MM.1S (cell line): ENCODE measurements around the gene SFRP5.

Experiments
- DNase-seq: peaks from one replicate; pipeline ENCODE4 v3.0.0-alpha.2; 2015
- H2AFZ ChIP-seq: fragments of 300-600 bp; sonication (generic); 2 replicates; pipeline ENCODE4 v1.6.0; 2016; ENCODE audit warnings: antibody characterized with exemption, low read length
- H3F3A ChIP-seq: fragments of 300-600 bp; sonication (generic); 2 replicates; pipeline ENCODE4 v1.6.1; 2016; ENCODE audit warnings: mild to moderate bottlenecking, antibody characterized with exemption, low read length, moderate library complexity, mixed read lengths; ENCODE audit not compliant: insufficient read depth
- H3K27ac ChIP-seq: fragments of 300-600 bp; sonication (generic); 2 replicates; pipeline ENCODE4 v1.5.1; 2016; ENCODE audit warnings: mild to moderate bottlenecking, low read length
- H3K27me3 ChIP-seq: fragments of 300-600 bp; sonication (generic); replicated peaks from 2 replicates; pipeline ENCODE4 v1.6.0; 2016; ENCODE audit warnings: low read length; ENCODE audit not compliant: insufficient read depth
- H3K36me3 ChIP-seq: fragments of 300-600 bp; sonication (generic); replicated peaks from 2 replicates; pipeline ENCODE4 v1.6.1; 2016; ENCODE audit warnings: mild to moderate bottlenecking, low read length, mixed read lengths; ENCODE audit not compliant: insufficient read depth
- H3K4me1 ChIP-seq: fragments of 300-600 bp; sonication (generic); 2 replicates; pipeline ENCODE4 v1.6.1; 2016; ENCODE audit warnings: low read length, mixed read lengths
- H3K4me2 ChIP-seq: fragments of 300-600 bp; sonication (generic); 2 replicates; pipeline ENCODE4 v1.6.0; 2016; ENCODE audit warnings: low read depth, low read length
- H3K4me3 ChIP-seq: fragments of 300-600 bp; sonication (generic); 2 replicates; pipeline ENCODE4 v1.5.1; 2016; ENCODE audit warnings: low read length, mixed read lengths
- H3K79me2 ChIP-seq: fragments of 300-600 bp; sonication (generic); 2 replicates; pipeline ENCODE4 v1.6.1; 2016; ENCODE audit warnings: mixed run types, low read length, mixed read lengths
- H3K9ac ChIP-seq: fragments of 300-600 bp; sonication (generic); 2 replicates; pipeline ENCODE4 v1.6.1; 2016; ENCODE audit warnings: low read length, mixed read lengths
- H3K9me2 ChIP-seq: fragments of 300-600 bp; sonication (generic); replicated peaks from 2 replicates; pipeline ENCODE4 v1.6.1; 2016; ENCODE audit warnings: mild to moderate bottlenecking, low read length, mixed read lengths; ENCODE audit not compliant: insufficient read depth
- H3K9me3 ChIP-seq: fragments of 300-600 bp; sonication (generic); replicated peaks from 2 replicates; pipeline ENCODE4 v1.6.1; 2016; ENCODE audit warnings: mild to moderate bottlenecking, low read length, mixed read lengths; ENCODE audit not compliant: insufficient read depth
- H4K20me1 ChIP-seq: fragments of 300-600 bp; sonication (generic); 2 replicates; pipeline ENCODE4 v1.6.1; 2016; ENCODE audit warnings: mild to moderate bottlenecking, low read length, moderate library complexity, mixed read lengths; ENCODE audit not compliant: insufficient read depth
- EZH2 ChIP-seq: fragments of 300-600 bp; sonication (generic); optimal IDR thresholded peaks from 2 replicates; pipeline ENCODE3; 2017; ENCODE audit warnings: low read depth, mild to moderate bottlenecking, antibody characterized with exemption, low read length, mixed read lengths
- EZH2phosphoT487 ChIP-seq: fragments of 300-600 bp; sonication (generic); IDR thresholded peaks from 2 replicates; pipeline ENCODE4 v1.6.1; 2018; ENCODE audit warnings: antibody characterized with exemption, low read length
- TF ChIP-seq, protein P1 (sequence below): fragments of 300-600 bp; sonication (generic); IDR thresholded peaks from 2 replicates; pipeline ENCODE4 v1.5.1; 2016; ENCODE audit warnings: antibody characterized with exemption, low read length, mixed read lengths

Gene SFRP5

DNA sequence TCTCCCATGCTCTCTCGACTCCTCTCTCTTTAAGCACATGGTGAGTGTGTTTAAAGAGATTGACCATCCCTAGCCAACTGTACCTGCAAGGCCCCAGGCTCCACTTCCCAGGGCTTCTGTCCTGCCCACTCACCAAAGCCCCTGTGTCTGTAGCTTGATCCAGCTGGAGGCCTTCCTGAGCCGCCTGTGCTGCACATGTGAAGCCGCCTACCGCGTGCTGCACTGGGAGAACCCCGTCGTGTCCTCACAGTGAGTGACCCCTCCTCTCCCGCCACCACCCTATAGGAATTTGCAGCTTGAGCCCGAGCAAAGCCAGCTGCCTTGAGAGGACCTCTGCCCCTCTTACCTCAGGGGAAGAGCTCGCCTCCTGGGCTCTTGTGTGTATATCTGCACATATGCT lies 23.7 kb downstream of the SFRP5 start:
- no peaks in the 10 kb centered on the region for H3K4me1 ChIP-seq
- H3K9me2 ChIP-seq: no peaks in the 10 kb centered on the region
- H3K9ac ChIP-seq: no peak overlapping the region
- H3K27ac ChIP-seq: no peak overlapping the region
- no peak overlapping the region for H2AFZ ChIP-seq
- no peak overlapping the region for H3K4me2 ChIP-seq
- peaks cover 13% of the 10 kb centered on the region for H3K79me2 ChIP-seq
- no peak for DNase-seq
- H3K36me3 ChIP-seq: peaks cover 11% of the 10 kb centered on the region
- H4K20me1 ChIP-seq: no peaks in the 10 kb centered on the region
- no peaks in the 10 kb centered on the region for H3F3A ChIP-seq
- no peak overlapping the region for H3K4me3 ChIP-seq
- H3K27me3 ChIP-seq: no peaks in the 10 kb centered on the region
- H3K9me3 ChIP-seq: no peaks in the 10 kb centered on the region
- TF ChIP-seq EZH2phosphoT487 (no peak), EZH2 (no peak)
- TF ChIP-seq, protein P1, sequence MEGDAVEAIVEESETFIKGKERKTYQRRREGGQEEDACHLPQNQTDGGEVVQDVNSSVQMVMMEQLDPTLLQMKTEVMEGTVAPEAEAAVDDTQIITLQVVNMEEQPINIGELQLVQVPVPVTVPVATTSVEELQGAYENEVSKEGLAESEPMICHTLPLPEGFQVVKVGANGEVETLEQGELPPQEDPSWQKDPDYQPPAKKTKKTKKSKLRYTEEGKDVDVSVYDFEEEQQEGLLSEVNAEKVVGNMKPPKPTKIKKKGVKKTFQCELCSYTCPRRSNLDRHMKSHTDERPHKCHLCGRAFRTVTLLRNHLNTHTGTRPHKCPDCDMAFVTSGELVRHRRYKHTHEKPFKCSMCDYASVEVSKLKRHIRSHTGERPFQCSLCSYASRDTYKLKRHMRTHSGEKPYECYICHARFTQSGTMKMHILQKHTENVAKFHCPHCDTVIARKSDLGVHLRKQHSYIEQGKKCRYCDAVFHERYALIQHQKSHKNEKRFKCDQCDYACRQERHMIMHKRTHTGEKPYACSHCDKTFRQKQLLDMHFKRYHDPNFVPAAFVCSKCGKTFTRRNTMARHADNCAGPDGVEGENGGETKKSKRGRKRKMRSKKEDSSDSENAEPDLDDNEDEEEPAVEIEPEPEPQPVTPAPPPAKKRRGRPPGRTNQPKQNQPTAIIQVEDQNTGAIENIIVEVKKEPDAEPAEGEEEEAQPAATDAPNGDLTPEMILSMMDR: no peak

DNA sequence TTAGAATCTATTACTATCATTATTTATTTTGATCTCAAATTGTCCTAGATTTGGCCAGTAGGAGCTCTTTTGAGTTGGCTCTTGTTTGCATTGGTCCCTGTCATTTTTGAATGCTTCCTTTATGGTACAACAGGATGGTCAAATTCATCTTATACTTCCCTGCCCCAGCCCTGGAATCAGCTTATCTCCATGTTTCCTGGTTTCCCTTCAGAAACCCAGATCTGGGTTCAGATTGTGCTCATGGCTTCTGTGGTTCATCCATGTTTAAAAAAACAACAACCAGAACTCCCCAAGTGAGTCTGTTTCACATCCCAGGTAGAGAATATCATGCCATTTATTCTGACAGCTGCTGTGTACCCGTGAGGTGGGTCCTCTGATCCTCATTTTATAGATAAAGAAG lies 24.2 kb downstream of the SFRP5 start:
- H3K4me1 ChIP-seq: no peaks in the 10 kb centered on the region
- no peak for DNase-seq

DNA sequence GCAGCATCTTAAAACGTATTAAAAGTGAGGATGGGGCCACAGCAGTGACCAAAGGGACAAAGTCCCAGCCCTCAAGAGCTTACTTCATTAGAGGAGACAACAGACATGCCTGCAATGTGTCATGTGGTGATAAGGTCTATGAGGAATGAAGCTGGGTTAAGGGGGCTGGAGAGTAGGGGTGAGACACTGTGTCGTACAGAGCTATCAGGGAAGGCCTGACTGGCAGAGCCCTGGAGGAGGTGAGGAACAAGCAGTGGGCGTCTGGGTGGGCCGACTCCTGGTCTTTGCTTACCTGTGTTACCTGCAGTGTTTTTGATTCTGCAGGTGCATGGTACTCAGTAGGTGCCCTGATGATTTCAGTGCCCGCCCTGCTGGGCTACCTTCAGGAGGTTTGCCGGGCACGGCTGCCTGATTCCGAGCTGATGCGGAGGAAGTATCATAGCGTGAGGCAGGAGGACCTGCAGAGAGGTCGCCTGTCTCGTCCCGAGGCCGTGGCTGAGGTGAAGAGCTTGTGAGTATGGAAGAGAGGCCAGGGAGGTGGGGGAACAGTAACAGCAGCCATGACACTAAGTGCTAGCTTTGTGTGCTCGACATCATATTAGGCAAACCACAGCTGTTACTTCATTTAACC lies 27.3 kb downstream of the SFRP5 start:
- DNase-seq: no peak
- no peak overlapping the region for H3K4me2 ChIP-seq
- peaks cover 36% of the 10 kb centered on the region for H3K79me2 ChIP-seq
- no peaks in the 10 kb centered on the region for H3K9me2 ChIP-seq
- H3K27me3 ChIP-seq: no peaks in the 10 kb centered on the region
- H3K4me1 ChIP-seq: no peaks in the 10 kb centered on the region
- H3F3A ChIP-seq: no peaks in the 10 kb centered on the region
- H3K4me3 ChIP-seq: no peak overlapping the region
- no peak overlapping the region for H2AFZ ChIP-seq
- H3K36me3 ChIP-seq: peaks cover 8% of the 10 kb centered on the region; the same call in 1 of the 2 replicates
- no peaks in the 10 kb centered on the region for H4K20me1 ChIP-seq
- no peaks in the 10 kb centered on the region for H3K9me3 ChIP-seq
- TF ChIP-seq, protein P1: no peak
- no peak for TF ChIP-seq EZH2phosphoT487
- TF ChIP-seq EZH2: no peak
- H3K27ac ChIP-seq: no peak overlapping the region
- no peak overlapping the region for H3K9ac ChIP-seq

More for the DNA sequence above, 24.2 kb downstream of the SFRP5 start:
- no peaks in the 10 kb centered on the region for H3K9me2 ChIP-seq
- no peak overlapping the region for H3K9ac ChIP-seq
- no peak overlapping the region for H2AFZ ChIP-seq
- H3K4me3 ChIP-seq: no peak overlapping the region
- H3F3A ChIP-seq: no peaks in the 10 kb centered on the region
- peaks cover 11% of the 10 kb centered on the region for H3K36me3 ChIP-seq
- H4K20me1 ChIP-seq: no peaks in the 10 kb centered on the region
- no peaks in the 10 kb centered on the region for H3K27me3 ChIP-seq
- no peak overlapping the region for H3K27ac ChIP-seq
- no peak overlapping the region for H3K4me2 ChIP-seq
- H3K9me3 ChIP-seq: no peaks in the 10 kb centered on the region
- no peak for TF ChIP-seq EZH2phosphoT487
- TF ChIP-seq, protein P1: no peak
- TF ChIP-seq EZH2: no peak
- H3K79me2 ChIP-seq: peaks cover 18% of the 10 kb centered on the region
